Hematopoietic multipotent progenitor cell treated with erythropoietin and hydrocortisone succinate and interleukin-3 and kit ligand, for 17 days (in vitro differentiated cells): ENCODE measurements around the gene GPR25.

ENCODE experiments used
- DNase-seq: peaks from one replicate; pipeline ENCODE4 v3.0.0-alpha.2; 2015; ENCODE audit warnings: low spot score

GPR25 gene

GRCh38 chr1:200873671-200874397, 1.1 kb downstream of the GPR25 start:
- DNase-seq = no peak

GRCh38 chr1:200874694-200875093, 1.9 kb downstream of the GPR25 start:
- no peak for DNase-seq

GRCh38 chr1:200875416-200875815, 2.6 kb downstream of the GPR25 start:
- no peak for DNase-seq

- no peak for DNase-seq
These were observed 4.2 kb downstream of the GPR25 start for GRCh38 chr1:200877010-200877409.

GRCh38 chr1:200877839-200878551, 5.2 kb downstream of the GPR25 start:
- no peak for DNase-seq

- DNase-seq = no peak
These were observed 7.4 kb downstream of the GPR25 start for GRCh38 chr1:200880212-200880611.

GRCh38 chr1:200883118-200883517, 10.3 kb downstream of the GPR25 start:
- DNase-seq = no peak

GRCh38 chr1:200885623-200886402, 13.0 kb downstream of the GPR25 start:
- no peak for DNase-seq

GRCh38 chr1:200886594-200886993, 13.8 kb downstream of the GPR25 start:
- DNase-seq = no peak

- no peak for DNase-seq
These were observed 14.3 kb downstream of the GPR25 start for GRCh38 chr1:200887036-200887435.

- no peak for DNase-seq
These were observed 15.1 kb downstream of the GPR25 start for GRCh38 chr1:200887772-200888348.

- DNase-seq = no peak
These were observed 15.6 kb downstream of the GPR25 start for GRCh38 chr1:200888349-200888838.

- DNase-seq = no peak
These were observed 16.8 kb downstream of the GPR25 start for GRCh38 chr1:200889571-200889970.

- DNase-seq = no peak
These were observed 17.2 kb downstream of the GPR25 start for GRCh38 chr1:200890027-200890426.

GRCh38 chr1:200890818-200891773, 18.3 kb downstream of the GPR25 start:
- no peak for DNase-seq

GRCh38 chr1:200891774-200892157, 19.0 kb downstream of the GPR25 start:
- DNase-seq = no peak

- DNase-seq = no peak
These were observed 19.8 kb downstream of the GPR25 start for GRCh38 chr1:200892546-200892945.

GRCh38 chr1:200892958-200893357, 20.2 kb downstream of the GPR25 start:
- no peak for DNase-seq

- DNase-seq = no peak
These were observed 20.7 kb downstream of the GPR25 start for GRCh38 chr1:200893411-200893901.

- no peak for DNase-seq
These were observed 22.1 kb downstream of the GPR25 start, which contains the start of gene INAVA for GRCh38 chr1:200894712-200895442. INAVA (plus strand) TSS chr1:200894900; CDS start chr1:200898401, 3,501 bp downstream.
